HG03342 (cell line): ENCODE measurements around the gene MAP4K3.

Experiments
- ATAC-seq: cut with Tn5 transposase; IDR thresholded peaks from one replicate; pipeline ENCODE4 v1.9.1; 2021; ENCODE audit warnings: mild to moderate bottlenecking, moderate library complexity; ENCODE audit not compliant: unreplicated experiment

The MAP4K3 gene

GRCh38 chr2:39308778-39309177 is 128.3 kb downstream of the MAP4K3 start:
- ATAC-seq = no peak

GRCh38 chr2:39306626-39307025 is 130.5 kb downstream of the MAP4K3 start:
- ATAC-seq = no peak

DNA sequence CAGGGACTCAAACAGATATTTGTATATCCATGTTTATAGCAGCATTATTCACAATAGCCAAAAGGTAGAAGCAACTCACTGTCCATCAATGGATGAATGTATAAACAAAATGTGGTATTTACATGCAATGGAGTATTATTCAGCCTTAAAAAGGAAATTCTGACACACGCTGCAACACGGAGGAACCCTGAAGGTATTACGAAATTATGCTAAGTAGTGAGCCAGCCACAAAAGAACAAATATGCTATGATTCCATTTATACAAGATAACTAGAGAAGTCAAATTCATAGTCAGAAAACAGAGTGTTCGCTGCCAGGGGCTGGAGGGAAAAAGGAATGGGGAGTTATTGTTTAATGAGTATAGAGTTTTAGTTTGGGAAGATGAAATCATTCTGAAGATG is 132.4 kb downstream of the MAP4K3 start:
- no peak for ATAC-seq

GRCh38 chr2:39304200-39304599 is 132.9 kb downstream of the MAP4K3 start:
- ATAC-seq = no peak

- no peak for ATAC-seq
Observed at GRCh38 chr2:39301352-39301751, 135.7 kb downstream of the MAP4K3 start.

DNA sequence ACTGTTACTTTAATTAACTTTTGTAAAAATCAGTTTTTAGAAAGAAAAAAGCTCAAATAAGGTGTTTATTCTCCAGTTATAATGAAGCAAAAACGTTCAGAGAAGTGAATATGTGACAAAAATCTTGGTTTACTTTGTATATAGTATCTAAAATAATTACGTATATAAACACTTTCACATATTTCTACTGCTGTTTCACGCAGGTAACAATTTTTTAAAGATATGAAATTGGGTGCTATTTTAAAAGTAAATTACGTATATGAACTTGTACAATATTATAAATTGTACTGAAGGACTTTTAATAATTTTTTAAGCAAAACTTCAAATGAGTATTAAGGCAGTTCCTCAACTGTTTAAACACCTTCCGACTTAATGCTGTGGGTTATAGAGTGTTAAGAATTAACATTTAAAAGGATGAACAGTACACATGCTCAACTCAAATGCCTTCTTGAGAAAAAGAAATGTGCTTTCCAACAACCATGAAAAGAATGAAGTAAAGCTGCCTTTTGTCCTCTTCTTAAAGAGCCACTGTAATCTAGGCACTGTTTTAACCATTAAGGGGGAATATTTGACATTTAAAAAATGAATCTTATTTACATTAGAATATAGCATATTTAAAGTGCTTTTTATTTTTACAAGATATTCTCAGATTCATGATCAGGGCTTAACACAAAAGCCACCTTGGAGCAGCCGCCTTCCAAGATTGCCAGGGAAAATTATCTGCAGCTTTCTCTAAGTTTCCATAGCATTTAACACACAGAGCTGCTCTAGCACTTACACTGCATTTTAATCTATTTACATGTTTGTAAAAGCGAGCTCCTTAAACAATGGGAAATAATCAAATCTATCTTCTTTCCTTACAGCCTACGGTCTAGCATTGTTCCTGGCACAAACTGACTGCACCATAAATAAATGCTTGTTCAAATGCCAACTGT is 136.8 kb downstream of the MAP4K3 start:
- no peak for ATAC-seq

GRCh38 chr2:39290433-39290832 is 146.7 kb downstream of the MAP4K3 start:
- ATAC-seq = no peak

- ATAC-seq = no peak
Observed at GRCh38 chr2:39289609-39290008, 147.5 kb downstream of the MAP4K3 start.

DNA sequence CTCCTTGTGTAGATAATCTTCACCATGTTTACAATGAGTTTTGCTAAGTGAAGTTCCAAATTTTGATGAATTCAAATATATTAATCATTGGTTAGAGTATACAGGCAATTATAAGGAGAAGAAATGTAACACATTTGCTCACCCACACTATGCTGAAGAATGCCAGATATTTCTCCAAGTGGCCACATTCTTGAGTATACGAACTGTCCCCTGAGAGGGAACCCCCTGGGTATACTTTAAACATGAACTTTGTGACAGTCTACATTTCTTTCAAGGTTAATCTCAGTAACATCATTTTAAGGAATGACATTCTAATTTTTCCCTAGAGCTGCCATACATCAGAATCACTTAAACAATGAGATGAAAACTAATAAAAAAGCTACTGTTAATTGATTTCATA is 153.5 kb downstream of the MAP4K3 start:
- no peak for ATAC-seq

- no peak for ATAC-seq
Observed at GRCh38 chr2:39281391-39281790, 155.7 kb downstream of the MAP4K3 start.

- no peak for ATAC-seq
Observed at GRCh38 chr2:39275016-39275415, 162.1 kb downstream of the MAP4K3 start.

GRCh38 chr2:39269941-39270340 is 167.1 kb downstream of the MAP4K3 start:
- no peak for ATAC-seq

DNA sequence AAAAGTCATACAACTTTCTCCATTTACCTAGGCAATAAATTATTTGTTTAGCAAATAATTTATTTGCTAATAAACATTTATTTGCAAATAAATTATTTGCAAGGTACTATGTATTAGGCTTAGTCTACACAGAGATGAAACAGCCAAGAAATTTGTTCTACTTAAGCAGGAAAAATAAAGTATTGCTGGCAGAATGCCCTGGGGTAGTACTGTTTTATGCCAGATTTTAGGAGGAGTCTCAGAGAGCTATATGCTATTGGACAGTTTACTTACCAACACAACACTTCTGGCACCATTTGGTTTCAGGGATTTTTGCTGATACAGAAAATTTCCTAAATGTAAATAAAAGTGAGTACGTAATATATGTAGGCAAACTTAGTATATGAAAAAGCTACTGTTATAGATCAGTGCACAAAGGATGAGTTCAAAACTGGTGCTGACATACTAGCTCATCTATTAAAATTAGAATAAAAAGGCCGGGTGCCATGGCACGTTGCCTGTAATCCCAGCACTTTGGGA is 170.1 kb downstream of the MAP4K3 start:
- no peak for ATAC-seq

DNA sequence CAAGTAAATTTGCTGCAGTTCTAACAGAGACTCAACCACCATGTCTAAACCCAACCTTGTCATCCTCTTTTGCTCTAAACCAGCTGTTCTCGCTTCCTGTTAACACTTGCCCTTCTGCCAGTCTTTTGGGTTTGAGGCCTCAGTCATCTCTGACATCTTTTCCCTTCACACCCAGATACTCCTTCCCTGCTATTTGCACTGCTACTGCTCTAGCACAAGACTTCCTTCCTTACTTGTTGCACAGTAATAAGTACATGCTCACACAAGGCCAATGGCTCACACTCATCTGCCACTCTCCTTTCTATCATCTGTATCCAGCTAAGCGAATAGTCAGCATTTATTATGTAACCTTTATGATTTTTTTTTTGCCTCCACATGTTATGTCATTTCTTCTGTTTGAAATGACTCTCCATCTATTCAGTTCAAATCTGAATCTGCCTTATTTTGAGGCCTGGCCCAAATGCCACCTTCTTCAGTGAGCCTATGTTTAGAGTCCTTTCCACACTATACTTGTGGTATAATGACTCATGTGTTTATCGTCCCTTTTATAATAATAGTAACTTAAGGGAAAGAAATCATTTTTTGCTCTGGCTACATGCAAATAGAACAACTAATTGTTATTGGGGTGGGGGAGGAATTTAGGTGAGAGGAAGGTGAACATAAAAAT is 170.8 kb downstream of the MAP4K3 start:
- peak; percentile 75 for ATAC-seq

- no peak for ATAC-seq
Observed at GRCh38 chr2:39265315-39265714, 171.8 kb downstream of the MAP4K3 start.

- ATAC-seq = peak; percentile 71
Observed at GRCh38 chr2:39264733-39265132, 172.4 kb downstream of the MAP4K3 start.

- ATAC-seq = no peak
Observed at GRCh38 chr2:39260087-39260486, 177.0 kb downstream of the MAP4K3 start.

DNA sequence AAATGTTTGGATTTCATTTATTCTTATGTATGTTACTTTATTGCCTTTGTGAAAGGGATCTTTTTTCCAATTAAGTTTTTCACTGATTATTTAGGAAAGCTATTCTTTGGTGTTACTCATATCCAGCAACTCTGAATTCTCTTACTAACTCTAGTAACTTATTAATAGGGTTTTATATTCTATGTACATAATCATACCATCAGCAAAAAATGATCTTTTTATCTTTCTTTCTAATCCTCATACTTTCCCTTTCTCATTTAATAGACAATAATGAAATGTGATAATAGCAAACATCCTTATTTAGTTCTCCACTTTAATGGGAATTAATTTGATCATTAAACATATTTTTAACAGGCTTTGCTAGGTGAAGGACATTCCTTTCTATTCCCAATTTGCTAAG is 181.0 kb downstream of the MAP4K3 start:
- ATAC-seq = no peak

- ATAC-seq = no peak
Observed at GRCh38 chr2:39252888-39253518, 184.1 kb downstream of the MAP4K3 start.

GRCh38 chr2:39247512-39248043 is 189.5 kb downstream of the MAP4K3 start:
- no peak for ATAC-seq

GRCh38 chr2:39246382-39246980 is 190.6 kb downstream of the MAP4K3 start:
- ATAC-seq = no peak
